GM18907 (cell line): Measurements from ENCODE around the gene PXYLP1.

Experiments used
- ATAC-seq: cut with Tn5 transposase; IDR thresholded peaks from one replicate; pipeline ENCODE4 v1.9.1; 2021; ENCODE audit warnings: mild to moderate bottlenecking, moderate library complexity; ENCODE audit not compliant: unreplicated experiment

Gene PXYLP1

DNA sequence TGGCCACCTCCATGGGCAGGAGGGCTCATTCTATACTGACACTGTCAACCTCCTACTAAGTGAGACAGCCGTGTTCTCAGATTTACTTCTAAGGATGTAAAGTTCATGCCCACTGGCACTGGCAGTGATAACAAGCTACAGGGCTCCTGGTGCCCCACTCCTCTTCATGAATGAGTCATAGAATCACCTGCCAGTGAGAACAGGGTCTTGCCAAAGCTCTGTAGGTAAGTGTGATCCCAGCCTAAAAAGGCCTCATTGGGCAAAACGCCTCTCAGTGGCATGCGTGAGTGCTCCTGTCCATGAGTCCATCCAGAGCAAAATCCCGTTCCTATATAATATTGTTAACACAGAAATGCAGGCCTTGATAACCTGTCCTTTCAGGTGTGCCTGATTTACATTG, 17.4 kb downstream of the PXYLP1 start:
- no peak for ATAC-seq

DNA sequence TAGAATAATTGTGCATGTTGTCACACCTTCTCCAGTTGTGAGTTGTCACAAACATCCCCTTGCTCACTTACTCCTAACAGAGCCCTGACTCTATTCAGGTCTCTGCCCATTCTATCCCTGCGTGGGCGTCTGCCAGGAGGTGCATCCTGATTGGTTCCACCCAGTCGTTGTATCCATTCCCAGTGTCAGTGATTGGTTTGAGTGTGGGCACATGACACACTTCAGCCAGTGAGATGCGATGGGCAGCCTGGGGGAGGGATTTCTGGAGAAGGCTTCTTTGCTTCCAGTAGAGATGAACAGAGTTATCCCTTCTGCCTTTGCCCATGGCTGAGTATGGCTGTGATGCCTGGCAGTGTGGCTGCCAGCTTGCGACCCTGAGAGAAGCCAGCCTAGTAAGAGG, 18.7 kb downstream of the PXYLP1 start:
- no peak for ATAC-seq

- ATAC-seq, result no peak
These were observed 19.2 kb downstream of the PXYLP1 start for GRCh38 chr3:141250828-141251227.

- no peak for ATAC-seq
These were observed 21.7 kb downstream of the PXYLP1 start for GRCh38 chr3:141253326-141253725.

DNA sequence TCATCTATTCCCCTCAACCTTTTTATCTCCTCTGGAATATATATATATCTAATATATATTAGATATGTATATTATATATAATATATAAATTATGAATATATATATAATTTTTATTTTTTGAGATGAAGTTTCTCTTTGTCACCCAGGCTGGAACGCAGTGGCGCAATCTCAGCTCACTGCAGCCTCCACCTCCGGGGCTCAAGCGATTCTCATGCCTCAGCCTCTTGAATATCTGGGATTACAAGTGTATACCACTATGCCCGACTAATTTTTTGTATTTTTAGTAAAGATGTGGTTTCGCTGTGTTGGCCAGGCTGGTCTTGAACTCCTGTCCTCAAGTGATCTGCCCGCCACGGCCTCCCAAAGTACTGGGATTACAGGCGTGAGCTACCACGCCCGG, 22.2 kb downstream of the PXYLP1 start:
- ATAC-seq, result no peak

- ATAC-seq, result no peak
These were observed 23.7 kb downstream of the PXYLP1 start for GRCh38 chr3:141255137-141255845.

- no peak for ATAC-seq
These were observed 24.2 kb downstream of the PXYLP1 start for GRCh38 chr3:141255846-141256261.

- no peak for ATAC-seq
These were observed 25.2 kb downstream of the PXYLP1 start for GRCh38 chr3:141256820-141257219.

DNA sequence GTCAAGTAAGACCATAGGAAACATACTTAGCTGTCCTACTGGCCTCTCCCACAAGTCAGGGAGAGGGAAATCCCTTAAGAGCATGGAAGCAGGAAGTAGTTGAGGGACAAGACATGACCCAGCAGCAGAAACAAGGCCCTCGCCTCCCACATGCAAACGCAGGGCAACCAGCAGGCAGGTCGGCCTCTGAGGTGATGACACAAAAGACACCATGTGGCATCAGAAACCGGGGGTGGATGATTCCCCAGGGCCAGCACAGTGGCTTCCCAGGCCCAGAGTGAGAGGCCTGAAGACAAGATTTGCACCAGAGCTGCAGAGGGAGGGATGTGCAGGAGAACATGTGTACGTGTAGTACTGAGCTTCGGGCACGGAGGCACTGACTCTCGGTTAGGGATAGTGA, 26.3 kb downstream of the PXYLP1 start:
- no peak for ATAC-seq

- no peak for ATAC-seq
These were observed 27.3 kb downstream of the PXYLP1 start for GRCh38 chr3:141258973-141259372.

GRCh38 chr3:141259821-141260629, 28.4 kb downstream of the PXYLP1 start:
- ATAC-seq, result no peak

DNA sequence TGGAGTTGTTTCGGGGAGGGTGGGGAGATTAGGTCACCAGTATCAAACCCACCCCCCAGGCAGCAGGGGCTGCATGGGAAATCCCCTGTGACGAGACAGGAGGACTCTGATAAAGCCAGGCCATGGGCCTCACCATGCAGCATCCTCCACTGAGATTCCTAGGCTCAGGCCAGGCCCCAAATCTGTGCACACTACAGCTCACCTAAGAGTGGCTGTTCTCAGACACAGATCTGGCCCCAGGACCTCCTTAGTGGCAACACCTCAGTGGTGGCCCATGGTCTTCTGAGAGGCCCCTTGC, 29.0 kb downstream of the PXYLP1 start:
- no peak for ATAC-seq

GRCh38 chr3:141261472-141262307, 30.1 kb downstream of the PXYLP1 start:
- no peak for ATAC-seq

DNA sequence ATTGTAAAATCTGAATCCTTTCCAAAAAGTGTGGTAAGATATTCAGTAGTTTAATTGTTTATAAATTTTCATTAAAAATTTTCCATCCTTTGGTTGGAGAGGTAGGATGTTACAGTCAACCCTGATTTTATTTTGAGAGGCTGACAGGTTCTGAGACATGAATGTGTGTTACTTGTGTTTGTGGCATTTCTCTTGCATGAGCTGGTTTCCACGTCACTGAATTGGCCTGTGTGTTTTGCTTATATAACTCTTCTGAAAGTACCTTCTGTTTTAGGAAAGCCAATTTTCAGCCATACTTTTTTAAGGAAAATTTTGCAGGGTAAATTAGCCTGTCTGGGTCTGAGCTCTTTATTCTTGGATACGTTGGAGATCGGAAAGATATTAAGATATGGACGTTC, 30.7 kb downstream of the PXYLP1 start:
- no peak for ATAC-seq

GRCh38 chr3:141266186-141266585, 34.6 kb downstream of the PXYLP1 start:
- no peak for ATAC-seq

DNA sequence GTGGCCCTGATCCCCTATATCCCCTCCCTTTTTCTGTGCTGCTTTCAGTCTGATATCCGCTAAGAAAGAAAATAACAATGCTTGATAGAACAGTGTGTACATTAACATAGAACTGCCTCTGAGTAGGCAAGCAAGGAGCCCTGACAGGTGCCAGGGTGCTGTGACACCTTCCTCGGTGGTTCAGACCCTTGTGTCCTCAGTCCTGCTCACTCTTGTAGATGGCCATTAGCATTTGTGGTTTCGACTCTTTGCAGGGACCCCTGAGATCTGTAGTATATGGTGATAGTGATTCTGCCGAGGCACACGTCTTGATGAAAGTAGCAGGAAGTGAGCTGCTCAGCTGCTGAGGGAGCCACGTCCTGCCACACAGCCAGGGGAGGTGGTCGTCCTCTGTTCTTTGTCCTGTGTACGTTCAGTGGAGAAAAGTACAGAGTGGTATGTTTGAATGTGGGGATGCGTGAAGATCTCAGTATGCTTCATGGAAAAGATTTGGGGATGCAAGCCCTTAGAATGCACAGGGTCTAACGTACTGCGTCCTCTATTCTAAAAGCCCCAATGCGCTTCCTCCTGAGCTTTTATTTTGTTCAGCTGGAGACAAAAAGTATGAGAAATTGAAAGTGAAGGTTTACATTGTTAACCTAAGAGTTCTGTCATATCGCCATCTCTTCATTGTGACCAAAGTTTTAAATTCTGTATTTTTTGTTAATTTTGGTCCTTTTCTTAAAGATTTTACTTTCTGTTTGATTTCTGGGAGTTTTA, 35.4 kb downstream of the PXYLP1 start:
- peak; percentile 77 for ATAC-seq

GRCh38 chr3:141267629-141268028, 36.0 kb downstream of the PXYLP1 start:
- no peak for ATAC-seq

DNA sequence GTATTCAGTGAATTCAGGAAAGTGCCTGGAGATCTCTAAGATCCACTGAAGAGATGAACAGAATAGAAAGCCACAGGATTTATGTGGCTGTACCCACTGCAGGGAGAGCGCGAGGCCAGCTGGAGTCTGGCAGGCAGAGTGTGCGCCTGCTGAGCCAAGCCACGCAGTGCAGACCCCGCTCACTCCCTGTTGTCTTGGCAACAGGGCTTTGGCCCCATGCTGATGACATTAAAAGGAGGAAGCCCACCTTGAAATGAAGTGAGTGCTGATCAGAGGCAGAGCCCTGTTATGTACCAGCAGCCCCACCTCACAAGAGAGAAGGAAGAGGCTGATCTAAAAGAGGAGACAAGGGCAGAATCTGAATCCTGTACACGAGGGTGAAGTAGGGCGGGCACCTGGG, 36.7 kb downstream of the PXYLP1 start:
- no peak for ATAC-seq

- no peak for ATAC-seq
These were observed 37.2 kb downstream of the PXYLP1 start for GRCh38 chr3:141268791-141269190.

DNA sequence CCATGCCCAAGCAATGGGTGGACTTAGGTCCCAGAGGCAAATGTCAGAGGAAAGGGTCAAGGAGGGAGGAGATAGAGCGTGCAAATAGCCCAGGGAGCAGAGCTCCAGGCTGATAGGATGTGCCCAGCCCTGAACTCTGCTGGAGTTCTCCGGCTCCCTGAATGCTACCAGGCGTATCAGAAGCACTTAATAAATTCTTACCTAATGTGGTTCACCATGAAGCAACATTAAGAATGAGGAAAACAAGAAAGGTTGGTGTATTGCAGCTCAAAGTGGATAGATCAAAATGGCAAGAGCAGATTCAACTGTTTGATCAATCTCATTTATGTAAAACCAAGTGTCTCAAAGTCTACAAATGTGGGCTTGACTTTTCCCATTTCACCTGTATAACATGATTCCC, 38.3 kb downstream of the PXYLP1 start:
- no peak for ATAC-seq
